Kidney epithelial cell (primary cell): ENCODE measurements around the gene MRGPRG. TPM values are rescaled to one million over a fixed set of nuclear protein-coding genes. Genes with fewer than 3 reads are reported as not detected.

ENCODE experiments used
- DNase-seq: peaks from one replicate; pipeline ENCODE4 v3.0.0-alpha.2; 2010; ENCODE audit warnings: low read depth
- H3K27me3 ChIP-seq: 2 replicates; pipeline ENCODE4 v1.6.0; 2011; ENCODE audit warnings: low read length; ENCODE audit not compliant: control insufficient read depth, insufficient read depth
- H3K36me3 ChIP-seq: 2 replicates; pipeline ENCODE4 v1.5.1; 2011; ENCODE audit warnings: low read length; ENCODE audit not compliant: control insufficient read depth, insufficient read depth
- H3K4me3 ChIP-seq: 2 replicates; pipeline ENCODE4 v1.5.1; 2011; ENCODE audit warnings: low read depth, mild to moderate bottlenecking, control low read depth, low read length
- CTCF ChIP-seq: IDR thresholded peaks from 2 replicates; pipeline ENCODE4 v1.5.1; 2011; ENCODE audit warnings: mild to moderate bottlenecking, moderate library complexity, low read length, control low read depth, inconsistent platforms; ENCODE audit not compliant: insufficient read depth, poor library complexity, severe bottlenecking
- total RNA-seq: library from RNA; depleted of rRNA; stranded (reverse); fragments of >200 nt; gene quantifications from 2 replicates; pipeline ENCODE4 v1.2.3, GENCODE V29; 2015

The MRGPRG gene
- total RNA-seq, 1 donor from 2014 or later: not detected

DNA sequence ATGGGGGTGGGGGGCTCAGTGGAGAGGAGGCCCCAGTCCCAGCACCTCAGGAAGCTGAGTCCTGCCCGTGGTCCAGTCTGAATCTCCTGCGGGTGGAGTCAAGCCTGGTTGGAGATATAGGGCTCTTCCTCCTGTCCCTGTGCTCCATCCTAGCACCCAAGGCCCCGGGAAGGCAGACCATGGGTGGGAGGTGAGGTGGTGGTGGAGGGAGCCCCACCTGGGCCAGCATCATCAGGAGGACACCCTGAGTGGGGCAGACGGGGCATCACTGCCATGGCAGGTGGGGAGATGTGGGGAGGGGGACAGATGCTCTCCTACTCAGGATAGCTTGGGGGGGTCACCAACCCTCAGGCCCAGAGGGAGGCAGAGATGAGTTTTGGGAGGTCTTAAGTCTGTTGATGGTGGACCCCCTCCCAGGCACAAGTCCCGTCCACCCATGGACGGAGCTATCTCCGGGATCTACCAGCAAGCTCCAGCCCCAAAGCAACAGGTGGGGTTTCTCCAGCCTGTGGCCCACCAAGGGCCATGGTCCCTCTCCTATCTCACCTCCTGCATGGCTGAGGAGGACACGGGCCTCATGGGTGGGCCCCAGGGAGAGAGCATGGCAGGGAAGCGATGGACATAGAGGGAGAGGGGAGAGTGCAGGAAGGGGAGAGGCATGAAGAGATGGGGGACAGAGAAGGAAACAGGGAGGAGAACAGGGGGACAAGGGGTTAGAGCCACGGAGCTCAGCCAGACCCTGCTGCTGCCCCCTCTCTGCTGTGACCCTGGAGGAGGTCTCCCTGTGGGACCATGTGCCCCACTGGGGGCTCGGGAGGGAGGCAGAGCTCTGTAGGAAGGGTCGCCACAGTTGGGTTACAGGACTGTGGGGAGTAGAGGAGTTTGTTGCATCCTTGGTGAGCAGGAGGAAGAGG, 12.3 kb upstream of the MRGPRG start:
- H3K27me3 ChIP-seq: peaks cover 26% of the 10 kb centered on the region
- H3K4me3 ChIP-seq: no peak overlapping the region
- TF ChIP-seq CTCF: no peak
- no peaks in the 10 kb centered on the region for H3K36me3 ChIP-seq
- no peak for DNase-seq

DNA sequence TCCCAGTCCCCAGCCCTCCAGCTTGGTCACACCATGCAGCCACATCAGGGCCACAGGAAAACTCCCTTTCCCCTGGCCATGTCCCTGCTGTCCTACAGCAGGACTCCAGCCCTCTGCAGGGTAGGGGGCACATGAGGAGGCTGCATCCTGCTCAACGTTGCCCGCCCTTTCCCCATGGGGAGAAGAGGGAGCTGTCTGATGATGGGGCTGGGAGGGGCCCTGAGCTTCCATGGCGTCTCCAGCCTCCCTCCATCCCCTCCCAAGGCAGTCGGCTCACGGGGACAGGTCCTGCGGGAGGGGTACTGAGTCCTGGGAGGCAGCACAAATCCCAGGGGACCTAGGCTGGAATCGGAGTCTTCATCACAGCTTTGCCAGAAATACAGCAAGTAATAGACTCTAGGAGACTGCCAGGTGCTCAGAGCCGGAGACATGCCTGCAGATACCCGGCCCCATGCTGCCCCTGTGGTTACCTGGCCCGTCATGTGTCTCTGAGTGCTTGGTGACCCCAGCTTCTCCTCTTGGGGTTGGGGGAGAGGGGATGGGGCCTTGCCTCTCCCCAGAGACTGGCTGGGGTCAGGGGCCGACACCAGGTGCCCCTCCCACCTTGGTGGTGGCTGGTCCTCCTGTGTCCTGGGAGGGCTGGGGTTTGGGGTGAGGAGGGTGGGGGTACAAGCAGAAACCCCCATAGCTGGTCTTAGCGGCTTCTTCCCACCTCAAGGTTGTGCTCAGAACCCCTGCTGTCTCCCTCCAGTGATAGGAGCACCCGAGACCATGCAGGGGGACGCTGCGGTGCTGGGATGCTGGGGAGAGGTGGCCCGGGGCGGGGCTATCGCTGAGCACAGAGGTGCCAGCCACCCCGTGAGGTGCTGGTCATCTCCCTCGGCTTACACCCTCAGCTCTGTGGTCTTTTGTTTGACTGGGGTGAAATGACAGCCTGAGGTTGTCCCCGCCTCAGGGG, 11.3 kb upstream of the MRGPRG start:
- H3K4me3 ChIP-seq: no peak overlapping the region
- H3K36me3 ChIP-seq: no peaks in the 10 kb centered on the region
- TF ChIP-seq CTCF: no peak
- peaks cover 27% of the 10 kb centered on the region for H3K27me3 ChIP-seq
- no peak for DNase-seq

DNA sequence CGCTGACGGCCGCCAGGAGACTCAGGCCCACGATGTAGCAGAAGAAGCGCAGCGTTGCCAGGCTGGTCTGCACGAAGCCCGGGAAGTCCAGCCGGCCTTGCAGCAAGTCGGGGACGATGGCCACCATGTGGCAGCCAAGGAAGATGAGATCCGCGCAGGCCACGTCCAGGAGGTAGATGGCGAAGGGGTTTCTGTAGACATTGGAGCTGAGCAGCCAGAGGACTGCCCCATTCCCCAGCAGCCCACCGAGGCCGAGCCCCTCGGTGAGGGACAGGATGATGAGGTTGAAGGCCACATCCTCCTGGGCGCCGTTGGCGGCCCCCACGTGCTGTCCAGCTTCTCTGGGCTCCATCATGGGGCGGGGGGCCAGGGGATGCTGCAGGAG, 9.8 kb upstream of the MRGPRG start:
- TF ChIP-seq CTCF: no peak
- Histone ChIP-seq H3K4me3 (no peak overlapping the region), H3K36me3 (no peaks in the 10 kb centered on the region), H3K27me3 (peaks cover 38% of the 10 kb centered on the region)
- no peak for DNase-seq

- H3K27me3 ChIP-seq: peaks cover 40% of the 10 kb centered on the region
Observed at GRCh38 chr11:3227568-3228444, 9.2 kb upstream of the MRGPRG start.

More at GRCh38 chr11:3227568-3228444, 9.2 kb upstream of the MRGPRG start:
- DNase-seq: no peak
- Histone ChIP-seq H3K36me3 (no peaks in the 10 kb centered on the region), H3K4me3 (no peak overlapping the region)
- TF ChIP-seq CTCF: no peak
